Testis (tissue), 3 donors: ENCODE data around the gene ATRN. TPM values are rescaled to one million over a fixed set of nuclear protein-coding genes. Genes with fewer than 3 reads are reported as not detected.
"Not testable (repeated sequence)": the region's sequence is repeated elsewhere in the genome, so short reads cannot be mapped to it uniquely, and the experiment has no call there.

Source experiments
- DNase-seq: peaks from one replicate; pipeline ENCODE4 v3.0.0-alpha.2; 2019
- H3K27ac ChIP-seq, 2 donors: fragments of 200-600 bp; sonication (generic); one replicate each; pipeline ENCODE4 v1.5.1; 2019
- H3K27me3 ChIP-seq: fragments of 200-600 bp; sonication (generic); one replicate; pipeline ENCODE4 v1.5.1; 2019
- H3K36me3 ChIP-seq: fragments of 200-600 bp; sonication (generic); one replicate; pipeline ENCODE4 v1.5.1; 2017; ENCODE audit warnings: low read depth; ENCODE audit errors: missing control alignments
- H3K4me1 ChIP-seq: fragments of 200-600 bp; sonication (generic); one replicate; pipeline ENCODE4 v1.5.1; 2019
- H3K4me3 ChIP-seq, 2 donors: fragments of 200-600 bp; sonication (generic); one replicate each; pipeline ENCODE4 v1.5.1; 2017 to 2019
- H3K9me3 ChIP-seq: fragments of 200-600 bp; sonication (generic); one replicate; pipeline ENCODE4 v1.5.1; 2017
- CTCF ChIP-seq, 3 experiments: fragments of 450-650 bp in 2 of 3; fragments of 200-600 bp in 1 of 3; sonication (generic) in 1 of 3; IDR thresholded peaks; one replicate each; pipeline ENCODE4 v1.5.1; 2016 to 2019; ENCODE audit warnings: antibody characterized with exemption in 3 of 3, mild to moderate bottlenecking in 2 of 3, moderate library complexity in 1 of 3
- POLR2A ChIP-seq: fragments of 450-650 bp; IDR thresholded peaks from one replicate; pipeline ENCODE4 v1.6.1; 2017; ENCODE audit warnings: antibody characterized with exemption, mild to moderate bottlenecking, moderate library complexity
- WGBS, 2 donors: methylation state at CpG; one replicate each; pipeline ENCODE4 v1.1.5; 2018; 5-methylcytosine and 5-hydroxymethylcytosine counted together
- intact Hi-C: fragments of 100-400 bp; cut with DNase I; formaldehyde crosslinking; loops from one replicate; pipeline ENCODE4 v1.15.1; 2023; ENCODE audit warnings: low total_unique reads
- polyA plus RNA-seq: library from polyadenylated mRNA; stranded (reverse); fragments of 350-450 nt; fragmentation: Illumina TruSeq; extraction: RNeasy Lipid Tissue Mini Kit (QIAGEN cat#74804); gene quantifications from one replicate; pipeline ENCODE4 v1.2.3, GENCODE V29; 2014; ENCODE audit warnings: low read depth, low replicate concordance; ENCODE audit not compliant: insufficient read depth
- total RNA-seq, 2 donors: library from RNA; depleted of rRNA; stranded (reverse); fragments of >200 nt; gene quantifications; one replicate each; pipeline ENCODE4 v1.2.3, GENCODE V29; 2016

Gene ATRN
- total and polyA plus RNA-seq, 3 donors from 2014 or later = 39.4 to 43.8 (median 42.7) TPM

DNA sequence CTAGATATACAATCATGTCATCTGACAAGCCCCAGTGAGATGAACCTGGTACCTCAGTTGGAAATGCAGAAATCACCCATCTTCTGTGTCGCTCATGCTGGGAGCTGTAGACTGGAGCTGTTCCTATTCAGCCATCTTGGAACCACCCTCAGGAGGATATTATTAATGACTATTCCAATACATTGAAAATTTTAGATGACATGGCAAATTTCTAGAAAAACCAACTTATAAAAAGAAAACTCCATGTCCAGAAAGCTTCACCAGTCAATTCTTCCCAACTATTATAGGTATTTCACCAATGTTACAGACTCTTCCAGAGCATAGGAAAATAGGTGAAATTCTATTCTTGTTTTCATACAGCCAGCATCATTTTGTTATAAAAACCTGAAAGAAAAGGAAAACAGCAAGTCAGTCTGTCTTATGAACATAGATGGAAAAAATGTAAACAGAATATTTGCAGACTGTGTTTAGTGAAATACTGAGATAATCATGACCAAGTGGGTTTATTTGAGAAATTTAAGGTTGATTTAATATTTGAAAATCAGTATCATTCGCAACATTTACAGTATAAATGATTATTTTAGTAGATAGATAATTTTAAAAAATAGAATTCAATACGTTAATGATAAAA, 43.3 kb downstream of the ATRN start:
- no peak overlapping the region for H3K27ac ChIP-seq
- H3K27me3 ChIP-seq = no peaks in the 10 kb centered on the region
- intact Hi-C loops = no loop called here
- H3K9me3 ChIP-seq = no peaks in the 10 kb centered on the region
- no peaks in the 10 kb centered on the region for H3K4me1 ChIP-seq
- 90 to 97% methylated on average over 3 of the region's 3 CpGs for WGBS, 2 donors
- H3K4me3 ChIP-seq = no peak overlapping the region
- TF ChIP-seq POLR2A = no peak
- no peak for TF ChIP-seq CTCF (IDR thresholded peaks at IDR 0.05)
- no peak for DNase-seq
- no peaks in the 10 kb centered on the region for H3K36me3 ChIP-seq

- TF ChIP-seq POLR2A (no peak), CTCF (IDR thresholded peaks at IDR 0.05) (no peak)
- WGBS, 2 donors = 93% methylated on average over 3 of the region's 3 CpGs
- H3K27ac ChIP-seq = no peak overlapping the region
- H3K36me3 ChIP-seq = no peaks in the 10 kb centered on the region
- no peak for DNase-seq
- H3K27me3 ChIP-seq = no peaks in the 10 kb centered on the region
- H3K9me3 ChIP-seq = no peaks in the 10 kb centered on the region
- intact Hi-C loops = no loop called here
- no peak overlapping the region for H3K4me3 ChIP-seq
- H3K4me1 ChIP-seq = no peaks in the 10 kb centered on the region
These were observed 44.8 kb downstream of the ATRN start for GRCh38 chr20:3515379-3516170.

DNA sequence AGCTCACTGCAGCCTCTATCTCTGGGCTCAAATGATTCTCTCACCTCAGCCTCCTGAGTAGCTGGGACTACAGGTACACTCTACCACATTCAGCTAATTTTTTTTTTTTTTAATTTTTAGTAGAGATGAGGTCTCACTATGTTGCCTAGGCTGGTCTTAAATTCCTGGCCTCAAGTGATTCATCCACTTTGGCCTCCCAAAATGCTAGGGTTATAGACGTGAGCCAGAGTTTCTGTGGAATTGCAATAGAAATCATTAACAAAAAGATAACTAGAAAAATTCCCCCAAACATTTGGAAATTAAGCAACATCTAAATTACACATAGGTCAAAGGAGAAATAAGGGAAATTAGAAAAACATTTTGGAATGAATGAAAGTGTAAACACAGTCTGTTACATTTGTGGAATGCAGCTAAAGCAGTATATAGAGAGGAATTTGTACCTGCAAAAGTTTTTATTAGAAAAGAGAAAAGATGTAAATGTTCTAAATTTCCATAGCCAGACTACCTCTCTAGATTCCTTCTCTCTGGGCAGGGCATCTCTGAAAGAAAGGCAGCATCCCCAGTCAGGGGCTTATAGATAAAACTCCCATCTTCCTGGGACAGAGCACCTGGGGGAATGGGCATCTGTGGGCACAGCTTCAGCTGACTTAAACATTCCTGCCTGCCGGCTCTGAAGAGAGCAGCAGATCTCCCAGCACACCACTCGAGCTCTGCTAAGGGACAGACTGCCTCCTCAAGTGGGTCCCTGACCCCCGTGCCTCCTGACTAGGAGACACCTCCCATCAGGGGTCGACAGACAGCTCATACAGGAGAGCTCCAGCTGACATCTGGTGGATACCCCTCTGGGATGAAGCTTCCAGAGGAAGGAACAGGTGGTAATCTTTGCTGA, 51.3 kb downstream of the ATRN start:
- Histone ChIP-seq H3K4me1 (no peaks in the 10 kb centered on the region), H3K4me3 (no peak overlapping the region), H3K9me3 (no peaks in the 10 kb centered on the region), H3K36me3 (no peaks in the 10 kb centered on the region), H3K27me3 (no peaks in the 10 kb centered on the region), H3K27ac (no peak overlapping the region)
- TF ChIP-seq CTCF (IDR thresholded peaks at IDR 0.05) (no peak), POLR2A (no peak)
- no peak for DNase-seq
- WGBS, 2 donors = 93 to 96% methylated on average over 3 to 5 of the region's 5 CpGs
- intact Hi-C loops = no loop called here

- H3K27me3 ChIP-seq, H3K36me3 ChIP-seq, H3K27ac ChIP-seq, H3K4me3 ChIP-seq, H3K4me1 ChIP-seq, H3K9me3 ChIP-seq, DNase-seq, intact Hi-C loops: not testable (repeated sequence)
- WGBS, 2 donors = 94% methylated on average over 5 of the region's 5 CpGs
These were observed 53.9 kb downstream of the ATRN start for GRCh38 chr20:3524696-3525095.

- Histone ChIP-seq H3K4me3 (no peak overlapping the region), H3K9me3 (no peaks in the 10 kb centered on the region), H3K27me3 (no peaks in the 10 kb centered on the region), H3K36me3 (no peaks in the 10 kb centered on the region), H3K4me1 (no peaks in the 10 kb centered on the region), H3K27ac (no peak overlapping the region)
- no peak for TF ChIP-seq POLR2A
- TF ChIP-seq CTCF (IDR thresholded peaks at IDR 0.05) = no peak
- intact Hi-C loops = no loop called here
- no peak for DNase-seq
- 89 to 91% methylated on average over 3 of the region's 3 CpGs for WGBS, 2 donors
These were observed 61.3 kb downstream of the ATRN start for GRCh38 chr20:3532089-3532615.

- intact Hi-C loops, H3K27ac ChIP-seq, H3K4me3 ChIP-seq, H3K9me3 ChIP-seq, DNase-seq, H3K27me3 ChIP-seq, H3K36me3 ChIP-seq, H3K4me1 ChIP-seq: not testable (repeated sequence)
- WGBS, 2 donors = 93 to 96% methylated on average over 1 of the region's 1 CpG
These were observed 66.9 kb downstream of the ATRN start for GRCh38 chr20:3537733-3538132.
